GM19239 (cell line): ENCODE measurements around the gene C14orf180.

Experiments
- DNase-seq: peaks from one replicate; pipeline ENCODE4 v3.0.0; 2011; ENCODE audit warnings: low spot score; ENCODE audit not compliant: insufficient read length
- FAIRE-seq: peaks from 2 replicates; lab custom pipeline; 2011; peaks lifted over from hg19 to GRCh38; lab: Jason Lieb, UNC

Gene C14orf180

GRCh38 chr14:104559804-104560585, 19.6 kb upstream of the C14orf180 start:
- no peak for DNase-seq
- FAIRE-seq: no peak

- no peak for FAIRE-seq
Observed at GRCh38 chr14:104560586-104560945, 19.0 kb upstream of the C14orf180 start.

GRCh38 chr14:104561124-104561557, 18.4 kb upstream of the C14orf180 start:
- FAIRE-seq (no peak), DNase-seq (no peak)

More at GRCh38 chr14:104560586-104560945, 19.0 kb upstream of the C14orf180 start:
- DNase-seq: no peak

DNA sequence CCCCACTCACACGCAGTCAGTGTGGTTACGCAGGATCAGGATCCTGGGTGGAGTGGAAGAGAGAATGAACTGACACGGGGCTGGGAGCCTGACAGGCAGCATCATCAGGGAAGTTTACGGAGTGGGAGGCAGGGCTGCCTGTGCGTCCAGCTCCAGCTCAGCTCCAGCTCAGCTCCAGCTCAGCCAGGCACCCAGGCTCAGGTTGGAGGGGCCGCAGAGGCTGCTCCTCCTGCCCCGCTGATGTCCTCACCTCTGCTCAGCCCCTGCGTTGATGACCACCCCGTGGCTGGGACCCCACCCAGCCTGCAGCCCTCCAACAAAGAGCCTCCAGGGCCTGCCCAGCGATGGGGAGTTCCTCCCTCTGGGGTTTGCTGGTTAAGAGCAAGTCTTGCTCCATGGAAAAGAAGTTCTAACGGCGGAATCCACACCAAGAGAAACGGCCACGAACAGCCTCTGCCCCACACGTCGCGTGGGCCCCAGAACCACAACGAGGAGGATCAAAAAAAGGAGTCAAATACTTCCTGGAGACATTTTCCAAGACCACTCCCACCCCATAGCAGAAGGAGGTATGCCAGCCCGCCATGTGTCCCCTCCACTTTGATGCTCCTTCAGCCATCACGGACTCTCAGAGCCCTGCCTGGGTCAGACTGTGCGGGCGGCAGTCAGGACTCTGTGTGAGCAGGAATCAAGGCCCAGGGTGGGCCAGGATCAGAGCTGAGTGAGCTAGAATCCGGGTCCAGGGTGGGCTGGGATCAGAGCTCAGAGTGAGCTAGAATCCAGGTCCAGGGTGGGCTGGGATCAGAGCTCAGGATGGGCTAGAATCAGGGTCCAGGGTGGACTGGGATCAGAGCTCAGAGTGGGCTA, 17.7 kb upstream of the C14orf180 start:
- FAIRE-seq (no peak), DNase-seq (no peak)

- FAIRE-seq (no peak), DNase-seq (no peak)
Observed at GRCh38 chr14:104562606-104563005, 17.0 kb upstream of the C14orf180 start.

GRCh38 chr14:104563191-104563741, 16.3 kb upstream of the C14orf180 start:
- DNase-seq (no peak), FAIRE-seq (no peak)

DNA sequence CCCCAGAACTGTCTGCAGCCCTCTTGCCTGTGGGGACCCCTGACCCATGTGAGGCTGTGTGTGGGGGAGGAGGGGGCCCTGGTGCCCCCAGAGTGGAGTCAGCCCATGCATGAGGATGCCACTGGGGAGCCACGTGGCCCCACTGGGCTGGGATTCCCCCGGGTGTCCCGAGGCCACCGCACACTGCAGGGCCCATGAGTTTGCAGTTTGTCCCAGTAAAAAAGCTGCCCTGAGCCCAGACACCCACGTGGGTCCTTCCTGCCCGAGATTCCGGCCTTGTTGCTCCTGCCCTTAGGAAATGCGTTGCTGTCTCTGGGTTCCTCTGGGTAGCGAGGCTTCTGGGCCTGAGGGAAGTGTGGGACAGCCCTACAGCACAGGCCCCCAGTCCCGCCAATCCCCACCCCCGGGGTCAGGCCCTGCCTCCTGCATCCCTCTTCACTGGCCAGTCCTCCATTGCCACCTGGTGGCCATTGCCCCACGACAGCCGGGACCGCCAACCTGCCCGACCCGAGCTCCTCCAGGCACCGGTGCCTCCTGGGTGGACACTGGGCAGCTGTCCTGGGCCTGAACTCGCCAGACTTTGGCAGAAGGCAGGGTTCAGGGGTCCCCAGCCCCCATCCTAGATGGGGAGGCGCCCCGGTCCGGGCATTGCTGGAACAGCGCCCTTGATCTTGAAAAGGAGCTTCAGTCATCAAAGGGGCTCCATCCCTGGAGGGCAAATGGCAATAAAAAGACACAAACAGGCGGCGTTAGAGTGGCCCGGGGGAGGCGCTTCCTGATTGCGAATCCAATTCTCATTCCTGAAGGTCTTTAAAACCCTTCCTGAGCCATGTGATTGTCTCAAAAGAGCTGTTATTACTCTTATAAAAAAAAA, 15.6 kb upstream of the C14orf180 start:
- no peak for FAIRE-seq

GRCh38 chr14:104564744-104565679, 14.6 kb upstream of the C14orf180 start:
- FAIRE-seq (no peak), DNase-seq (no peak)

More for the DNA sequence above, 15.6 kb upstream of the C14orf180 start:
- peak; percentile 84 for DNase-seq

GRCh38 chr14:104567141-104567956, 12.2 kb upstream of the C14orf180 start:
- FAIRE-seq (no peak), DNase-seq (no peak)

DNA sequence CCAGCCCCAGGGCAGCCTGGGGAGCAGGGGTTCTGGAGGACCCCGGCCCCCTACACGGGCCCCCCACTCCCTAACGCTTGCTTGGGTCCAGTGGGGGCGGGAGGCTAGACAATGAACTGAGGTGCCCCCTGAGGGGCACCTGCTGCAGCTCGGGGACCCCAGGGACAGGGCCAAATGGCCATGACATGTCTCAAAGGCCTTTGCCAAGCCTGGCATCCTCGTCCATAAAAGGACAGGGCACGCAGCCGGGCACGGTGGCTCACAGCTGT, 11.7 kb upstream of the C14orf180 start:
- no peak for DNase-seq
- no peak for FAIRE-seq

DNA sequence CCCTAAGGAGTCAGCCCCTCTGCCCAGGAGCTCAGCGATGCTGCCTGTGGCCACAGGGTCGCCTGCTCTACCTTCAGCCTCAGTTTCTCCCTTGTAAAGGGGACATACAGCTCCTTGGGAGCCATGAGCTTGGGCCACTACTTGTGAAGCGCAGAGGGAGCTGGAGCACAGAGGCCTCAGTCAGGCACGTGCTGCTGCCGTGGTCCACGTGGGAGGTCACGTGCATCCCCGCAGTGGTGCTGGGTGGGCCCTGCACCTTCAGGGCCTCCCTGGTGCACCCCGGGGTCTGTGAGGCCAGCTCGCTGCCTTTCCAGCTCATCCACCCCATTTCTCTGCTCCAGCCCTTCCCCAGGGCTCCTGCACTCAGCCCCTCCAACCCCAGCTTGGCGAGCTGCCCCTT, 10.9 kb upstream of the C14orf180 start:
- FAIRE-seq: no peak

GRCh38 chr14:104569435-104569834, 10.1 kb upstream of the C14orf180 start:
- FAIRE-seq (no peak), DNase-seq (no peak)

More for the DNA sequence above, 10.9 kb upstream of the C14orf180 start:
- no peak for DNase-seq

DNA sequence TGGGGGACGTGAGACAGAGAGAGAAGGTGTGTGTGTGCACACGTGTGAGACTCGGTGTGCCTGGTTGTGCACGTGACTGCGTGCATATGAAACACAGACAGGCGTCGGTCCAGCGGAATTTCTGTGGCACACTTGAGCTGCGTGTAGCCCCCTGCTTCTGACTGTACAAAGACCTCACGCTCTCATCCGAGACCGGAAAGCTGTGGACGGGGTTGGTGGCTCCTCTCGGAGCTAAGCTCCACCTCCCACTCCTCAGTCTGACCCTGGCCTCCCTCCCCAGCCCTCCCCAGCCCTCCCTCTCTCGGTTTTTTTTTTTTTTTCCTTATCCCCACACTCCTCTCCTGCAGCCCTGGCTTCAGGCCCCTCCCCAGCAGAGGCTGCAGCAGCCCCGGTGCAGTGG, 8.3 kb upstream of the C14orf180 start:
- no peak for FAIRE-seq
- no peak for DNase-seq

DNA sequence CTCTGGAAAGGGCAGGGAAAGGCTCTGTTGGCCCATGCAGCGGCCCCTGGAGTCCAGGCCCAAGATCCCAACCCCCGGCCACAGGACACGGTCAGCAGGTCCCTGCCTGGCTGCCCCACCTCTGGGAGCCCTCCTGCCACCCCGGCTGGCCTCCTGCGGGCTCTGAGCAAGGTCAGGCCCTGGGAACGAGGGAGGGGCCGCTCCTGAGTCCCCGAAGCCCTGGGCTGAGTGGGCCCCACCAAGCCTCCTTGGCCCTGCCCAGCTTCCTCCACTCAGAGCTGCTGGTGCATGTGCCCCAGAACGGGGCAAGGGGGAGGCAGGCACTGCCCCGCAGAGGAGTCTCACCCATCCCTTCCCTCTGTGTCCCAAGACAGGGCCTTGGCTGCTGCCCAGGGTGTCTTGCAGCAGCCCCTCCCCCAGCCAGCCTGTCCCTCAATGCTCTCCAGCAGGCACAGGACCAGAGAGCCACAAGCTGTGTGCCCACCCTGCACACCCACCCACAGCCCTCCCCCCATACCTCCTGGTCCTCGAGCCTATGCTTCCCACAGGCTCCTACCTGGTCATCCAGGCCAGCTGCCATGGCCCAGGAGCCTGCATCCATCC, 7.4 kb upstream of the C14orf180 start:
- DNase-seq: no peak
- no peak for FAIRE-seq

DNA sequence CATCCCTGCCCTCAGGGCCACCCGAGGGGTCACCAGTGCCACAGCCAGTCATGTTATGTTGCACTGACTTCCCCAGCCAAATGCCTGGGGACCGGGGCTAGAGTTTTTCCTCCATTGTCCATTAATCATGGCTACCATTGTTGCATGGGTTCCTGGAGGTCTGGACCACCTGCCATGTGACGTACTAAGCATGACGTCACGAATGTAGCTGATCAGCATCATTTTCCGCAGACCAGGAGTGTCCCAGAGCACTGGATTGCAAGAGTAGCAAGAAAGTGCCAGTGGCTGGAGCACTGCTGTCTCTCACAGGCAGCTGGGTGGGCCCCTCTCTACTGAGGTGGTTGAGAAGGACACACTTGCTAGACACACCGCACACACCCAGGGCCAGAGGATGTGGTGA, 6.9 kb upstream of the C14orf180 start:
- no peak for FAIRE-seq

DNA sequence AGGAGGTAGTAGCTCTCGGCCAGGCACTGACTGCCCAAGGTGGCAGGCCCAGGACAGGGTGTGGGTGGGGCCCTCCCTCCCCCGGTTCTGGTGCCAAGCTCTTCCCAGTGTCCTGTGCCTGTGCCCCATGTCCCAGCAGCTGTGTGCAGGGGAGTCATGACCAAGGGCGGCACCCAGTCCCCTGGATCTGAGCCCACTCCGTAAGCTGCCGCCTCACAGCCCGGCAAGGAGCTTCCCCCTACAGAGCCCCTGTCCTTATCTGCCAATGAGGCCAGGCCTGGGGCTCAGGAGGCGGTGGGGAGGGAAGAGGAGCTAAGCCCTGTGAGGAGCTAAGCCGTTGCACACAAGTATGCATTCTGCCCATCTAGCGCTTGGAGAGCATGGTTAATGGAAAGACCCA, 5.6 kb upstream of the C14orf180 start:
- DNase-seq (no peak), FAIRE-seq (no peak)

More for the DNA sequence above, 6.9 kb upstream of the C14orf180 start:
- no peak for DNase-seq

GRCh38 chr14:104574536-104574935, 5.0 kb upstream of the C14orf180 start:
- DNase-seq (no peak), FAIRE-seq (no peak)

DNA sequence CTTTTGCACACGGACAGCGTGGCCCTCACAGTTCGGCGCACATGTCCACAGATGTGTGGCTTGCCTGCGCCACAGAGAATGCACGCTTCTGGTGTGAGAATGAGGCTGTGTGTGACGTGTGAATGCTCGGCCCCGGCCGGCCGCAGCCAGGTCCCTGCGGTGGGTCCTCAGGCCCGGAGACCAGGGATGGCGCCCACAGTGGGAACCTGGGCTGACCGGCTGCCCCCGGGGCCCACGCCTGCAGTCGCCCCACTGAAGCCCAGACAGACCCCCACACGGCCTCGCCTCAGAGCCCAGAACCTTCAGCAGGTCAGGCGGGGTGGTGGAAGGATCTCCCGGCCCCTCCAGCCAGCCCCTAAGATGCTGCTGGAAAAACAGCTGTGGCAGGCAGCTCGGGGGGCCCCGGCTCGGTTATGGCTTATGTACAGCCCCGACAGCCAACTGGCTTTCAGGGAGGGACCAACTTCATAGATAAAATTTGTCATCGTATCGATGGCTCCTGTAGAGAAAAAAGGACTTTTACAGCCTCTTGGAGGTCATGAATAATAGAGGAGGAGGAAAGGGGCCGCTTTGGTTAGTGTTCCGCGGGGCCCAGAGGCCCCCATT, 4.5 kb upstream of the C14orf180 start:
- FAIRE-seq: no peak

More for the DNA sequence above, 4.5 kb upstream of the C14orf180 start:
- no peak for DNase-seq
